ENCODE measurements around the gene ARHGEF28. TPM values are rescaled to one million over a fixed set of nuclear protein-coding genes. Genes with fewer than 3 reads are reported as not detected.

ARHGEF28 gene
- total RNA-seq, 4 donors from 2014 or later: 30.9 to 54.7 (median 36.2) TPM

DNA sequence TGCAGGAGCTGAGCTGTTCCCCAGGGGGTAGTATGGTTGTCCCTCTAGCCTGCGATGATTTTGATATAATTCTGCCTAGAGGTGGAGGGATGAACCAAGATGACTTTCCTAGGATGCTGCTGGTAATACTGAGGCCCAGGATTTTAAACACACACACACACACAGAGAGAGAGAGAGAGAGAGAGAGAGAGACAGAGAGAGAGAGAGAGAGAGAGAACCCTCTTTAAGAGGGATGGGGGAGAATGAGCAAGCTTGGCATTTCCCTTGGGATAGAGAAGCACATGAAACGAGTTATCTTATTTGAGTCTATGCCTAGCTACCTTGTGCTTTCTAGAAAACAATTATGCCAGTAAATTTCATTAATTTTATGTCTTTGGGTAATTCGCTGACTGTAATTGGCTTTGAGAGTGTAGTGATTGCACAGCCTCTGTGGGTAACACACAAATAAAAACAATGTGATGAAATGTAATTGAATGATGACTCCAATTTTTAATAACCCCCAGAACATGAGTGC is 338.4 kb downstream of the ARHGEF28 start:
- 72 to 80% methylated on average over 3 of the region's 3 CpGs for WGBS, 2 donors
- no peak overlapping the region for H3K4me3 ChIP-seq (ENCODE audit: low read depth, poor library complexity, severe bottlenecking)
- intact Hi-C loops (cut with DNase I; ENCODE audit: low total_unique reads): no loop called here
- DNase-seq (ENCODE audit: low spot score in 2 of 2): no peak
- TF ChIP-seq, protein P1, sequence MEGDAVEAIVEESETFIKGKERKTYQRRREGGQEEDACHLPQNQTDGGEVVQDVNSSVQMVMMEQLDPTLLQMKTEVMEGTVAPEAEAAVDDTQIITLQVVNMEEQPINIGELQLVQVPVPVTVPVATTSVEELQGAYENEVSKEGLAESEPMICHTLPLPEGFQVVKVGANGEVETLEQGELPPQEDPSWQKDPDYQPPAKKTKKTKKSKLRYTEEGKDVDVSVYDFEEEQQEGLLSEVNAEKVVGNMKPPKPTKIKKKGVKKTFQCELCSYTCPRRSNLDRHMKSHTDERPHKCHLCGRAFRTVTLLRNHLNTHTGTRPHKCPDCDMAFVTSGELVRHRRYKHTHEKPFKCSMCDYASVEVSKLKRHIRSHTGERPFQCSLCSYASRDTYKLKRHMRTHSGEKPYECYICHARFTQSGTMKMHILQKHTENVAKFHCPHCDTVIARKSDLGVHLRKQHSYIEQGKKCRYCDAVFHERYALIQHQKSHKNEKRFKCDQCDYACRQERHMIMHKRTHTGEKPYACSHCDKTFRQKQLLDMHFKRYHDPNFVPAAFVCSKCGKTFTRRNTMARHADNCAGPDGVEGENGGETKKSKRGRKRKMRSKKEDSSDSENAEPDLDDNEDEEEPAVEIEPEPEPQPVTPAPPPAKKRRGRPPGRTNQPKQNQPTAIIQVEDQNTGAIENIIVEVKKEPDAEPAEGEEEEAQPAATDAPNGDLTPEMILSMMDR (IDR thresholded peaks at IDR 0.05): no peak
- no peak for TF ChIP-seq POLR2A (IDR thresholded peaks at IDR 0.05)

DNA sequence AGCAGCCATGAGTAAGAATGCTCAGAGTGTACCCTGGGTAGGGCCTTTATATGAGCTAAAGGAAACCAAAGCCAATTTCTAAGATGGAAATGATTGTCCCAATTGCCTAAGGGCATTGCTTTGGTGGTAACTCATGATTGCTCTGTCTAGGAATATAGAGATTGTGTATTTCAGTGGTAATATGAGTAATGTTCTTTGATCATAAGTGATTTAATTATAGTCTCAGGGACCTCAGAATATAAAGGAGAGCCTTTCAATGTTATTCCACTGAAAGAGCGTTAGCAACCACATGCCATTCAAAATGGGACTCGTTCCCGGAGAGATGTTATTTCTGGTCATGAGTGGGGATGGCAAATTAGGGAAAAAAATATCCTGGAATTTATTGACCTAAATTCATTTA is 340.5 kb downstream of the ARHGEF28 start:
- 70 to 77% methylated on average over 3 of the region's 3 CpGs for WGBS, 2 donors
- TF ChIP-seq, protein P1 (IDR thresholded peaks at IDR 0.05): no peak
- no peak for TF ChIP-seq POLR2A (IDR thresholded peaks at IDR 0.05)
- H3K4me3 ChIP-seq (ENCODE audit: low read depth, poor library complexity, severe bottlenecking): no peak overlapping the region
- DNase-seq (ENCODE audit: low spot score in 2 of 2): no peak
- intact Hi-C loops (cut with DNase I; ENCODE audit: low total_unique reads): no loop called here

DNA sequence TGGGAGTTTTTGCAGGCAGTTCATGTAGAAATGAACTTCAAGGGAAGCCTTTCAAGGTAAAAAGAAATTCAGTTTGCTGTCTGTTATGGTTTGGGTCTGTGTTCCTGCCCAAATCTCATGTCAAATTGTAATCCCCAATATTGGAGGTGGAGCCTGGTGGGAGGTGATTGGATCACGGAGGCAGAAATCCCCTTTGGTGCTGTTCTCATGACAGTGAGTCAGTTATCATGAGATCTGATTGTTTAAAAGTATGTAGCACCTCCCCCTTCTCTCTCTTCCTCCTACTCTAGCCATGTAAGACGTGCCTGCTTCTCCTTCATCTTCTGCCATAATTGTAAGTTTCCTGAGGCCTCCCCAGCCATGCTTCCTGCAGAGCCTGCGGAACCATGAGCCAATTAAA is 341.4 kb downstream of the ARHGEF28 start:
- intact Hi-C loops (cut with DNase I; ENCODE audit: low total_unique reads): no loop called here
- H3K4me3 ChIP-seq (ENCODE audit: low read depth, poor library complexity, severe bottlenecking): no peak overlapping the region
- DNase-seq (ENCODE audit: low spot score in 2 of 2): no peak
- WGBS, 2 donors: 57 to 71% methylated on average over 3 of the region's 3 CpGs
- TF ChIP-seq, protein P1 (IDR thresholded peaks at IDR 0.05): no peak
- no peak for TF ChIP-seq POLR2A (IDR thresholded peaks at IDR 0.05)

DNA sequence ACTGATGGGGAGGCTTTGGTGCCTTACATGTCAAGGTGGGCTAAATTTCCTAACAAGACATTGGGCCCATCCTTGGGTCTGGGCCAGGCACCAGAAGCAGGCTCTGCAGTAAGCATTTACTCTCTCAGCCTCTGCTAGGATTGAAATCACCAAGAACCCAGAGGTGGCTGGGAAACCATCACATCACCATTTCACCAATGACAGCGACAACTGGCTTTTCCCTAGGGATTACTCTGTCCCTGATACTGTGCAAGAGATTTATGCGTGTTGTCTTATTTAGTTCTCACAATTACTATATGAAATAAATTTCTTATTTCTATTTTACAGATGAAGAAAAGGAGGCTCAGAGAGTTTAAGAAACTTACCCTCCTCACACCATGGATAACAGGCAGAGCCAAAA is 342.2 kb downstream of the ARHGEF28 start:
- DNase-seq (ENCODE audit: low spot score in 2 of 2): no peak
- WGBS, 2 donors: 90% methylated on average over 2 of the region's 2 CpGs
- H3K4me3 ChIP-seq (ENCODE audit: low read depth, poor library complexity, severe bottlenecking): no peak overlapping the region
- TF ChIP-seq POLR2A (IDR thresholded peaks at IDR 0.05): no peak
- TF ChIP-seq, protein P1 (IDR thresholded peaks at IDR 0.05): no peak
- intact Hi-C loops (cut with DNase I; ENCODE audit: low total_unique reads): no loop called here

DNA sequence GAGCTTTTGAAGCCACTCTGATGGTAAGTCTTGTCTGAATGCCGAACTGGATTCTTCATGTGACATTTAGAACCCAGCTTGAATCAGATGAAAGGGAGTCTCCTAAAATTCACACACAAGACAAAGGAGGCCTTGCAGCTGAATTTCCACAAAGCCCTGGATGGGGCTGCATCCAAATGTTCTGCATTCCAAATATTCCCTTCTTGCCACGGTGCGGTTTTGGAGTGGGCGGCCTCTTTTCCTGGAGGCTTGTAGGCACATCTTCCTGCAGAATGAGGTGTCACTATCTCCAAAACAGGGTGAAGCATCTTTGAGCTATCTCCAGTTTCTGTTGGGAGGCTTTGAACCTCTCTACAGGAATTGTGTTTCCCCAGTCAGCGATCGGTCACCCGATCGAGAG is 342.7 kb downstream of the ARHGEF28 start:
- TF ChIP-seq, protein P1 (IDR thresholded peaks at IDR 0.05): no peak
- TF ChIP-seq POLR2A (IDR thresholded peaks at IDR 0.05): no peak
- no peak overlapping the region for H3K4me3 ChIP-seq (ENCODE audit: low read depth, poor library complexity, severe bottlenecking)
- intact Hi-C loops (cut with DNase I; ENCODE audit: low total_unique reads): no loop called here
- DNase-seq (ENCODE audit: low spot score in 2 of 2): no peak
- 68 to 70% methylated on average over 8 of the region's 8 CpGs for WGBS, 2 donors
